ENCODE measurements around the gene KDM5B. TPM values are rescaled to one million over a fixed set of nuclear protein-coding genes. Genes with fewer than 3 reads are reported as not detected.
"Not testable (repeated sequence)": the region's sequence is repeated elsewhere in the genome, so short reads cannot be mapped to it uniquely, and the experiment has no call there.

The KDM5B gene
- total RNA-seq, 1 experiment from 2014 or later = 83.6 TPM

GRCh38 chr1:202831906-202832305 lies 23.7 kb upstream of the KDM5B start:
- ATAC-seq = no peak

GRCh38 chr1:202829223-202829622 lies 21.0 kb upstream of the KDM5B start:
- H3K36me3 ChIP-seq (ENCODE audit: control insufficient read depth, insufficient read depth, low read length); CTCF ChIA-PET; POLR2A ChIA-PET; in situ Hi-C loops (cut with HindIII; ENCODE audit: low pct_unique_long_range_greater_than_20kb, low sequenced_read_pairs); H3K27ac ChIP-seq (ENCODE audit: low read length); H3K4me1 ChIP-seq (ENCODE audit: control insufficient read depth, insufficient read depth, low read length); DNase-seq (ENCODE audit: low read depth, low spot score); H3K4me3 ChIP-seq (ENCODE audit: low read depth in 2 of 2, low read length in 2 of 2); ATAC-seq; intact Hi-C loops (cut with micrococcal nuclease; ENCODE audit: unreplicated experiment); BruUV-seq (replicated peaks); H3K9me3 ChIP-seq (ENCODE audit: control insufficient read depth, insufficient read depth, low read depth, low read length); H3K27me3 ChIP-seq (ENCODE audit: control insufficient read depth, insufficient read depth, low read length): not testable (repeated sequence)

More at GRCh38 chr1:202831906-202832305, 23.7 kb upstream of the KDM5B start:
- 0 out of 2 replicates have a peak, but pooled peaks cover under 1% of the 10 kb centered on the region for H3K27me3 ChIP-seq (ENCODE audit: control insufficient read depth, insufficient read depth, low read length)
- TF ChIP-seq REST (IDR thresholded peaks at IDR 0.05; ENCODE audit: insufficient read depth in 1 of 2, low read depth in 2 of 2, low read length in 1 of 2) = no peak
- TF ChIP-seq TCF7L2 (IDR thresholded peaks at IDR 0.05; ENCODE audit: low read depth, low read length) = no peak
- no peak for TF ChIP-seq CTCF (IDR thresholded peaks at IDR 0.05)
- TF ChIP-seq POLR2AphosphoS5 (IDR thresholded peaks at IDR 0.05; ENCODE audit: low read depth, low read length) = no peak
- TF ChIP-seq SIN3A (IDR thresholded peaks at IDR 0.05; ENCODE audit: borderline replicate concordance, insufficient read depth, low read depth, low read length) = no peak
- H3K4me1 ChIP-seq (ENCODE audit: control insufficient read depth, insufficient read depth, low read length) = no peaks in the 10 kb centered on the region
- H3K9me3 ChIP-seq (ENCODE audit: control insufficient read depth, insufficient read depth, low read depth, low read length) = no peaks in the 10 kb centered on the region
- H3K4me3 ChIP-seq (ENCODE audit: low read depth in 2 of 2, low read length in 2 of 2) = no peak overlapping the region
- in situ Hi-C loops (cut with HindIII; ENCODE audit: low pct_unique_long_range_greater_than_20kb, low sequenced_read_pairs) (no loop called here), intact Hi-C loops (cut with micrococcal nuclease; ENCODE audit: unreplicated experiment) (no loop called here)
- no peaks in the 10 kb centered on the region for H3K36me3 ChIP-seq (ENCODE audit: control insufficient read depth, insufficient read depth, low read length)
- BruUV-seq (replicated peaks) = no TSS peak
- ChIA-PET POLR2A (interaction anchor here (0.7 kb wide), 1 partner anchor 412 kb away, joined by 4 read pairs; no protein-coding TSS in a partner anchor), CTCF (no interaction called here)
- no peak for DNase-seq (ENCODE audit: low read depth, low spot score)
- no peak overlapping the region for H3K27ac ChIP-seq (ENCODE audit: low read length)

- no TSS peak for BruUV-seq (replicated peaks)
- intact Hi-C loops (cut with micrococcal nuclease; ENCODE audit: unreplicated experiment) (no loop called here), in situ Hi-C loops (cut with HindIII; ENCODE audit: low pct_unique_long_range_greater_than_20kb, low sequenced_read_pairs) (no loop called here)
- H3K4me1 ChIP-seq (ENCODE audit: control insufficient read depth, insufficient read depth, low read length) = no peaks in the 10 kb centered on the region
- no peak overlapping the region for H3K4me3 ChIP-seq (ENCODE audit: low read depth in 2 of 2, low read length in 2 of 2)
- H3K27me3 ChIP-seq (ENCODE audit: control insufficient read depth, insufficient read depth, low read length) = no peaks in the 10 kb centered on the region
- POLR2A ChIA-PET = no interaction called here
- TF ChIP-seq REST (IDR thresholded peaks at IDR 0.05; ENCODE audit: insufficient read depth in 1 of 2, low read depth in 2 of 2, low read length in 1 of 2) = no peak
- TF ChIP-seq SIN3A (IDR thresholded peaks at IDR 0.05; ENCODE audit: borderline replicate concordance, insufficient read depth, low read depth, low read length) = no peak
- TF ChIP-seq POLR2AphosphoS5 (IDR thresholded peaks at IDR 0.05; ENCODE audit: low read depth, low read length) = no peak
- TF ChIP-seq TCF7L2 (IDR thresholded peaks at IDR 0.05; ENCODE audit: low read depth, low read length) = no peak
- TF ChIP-seq CTCF (IDR thresholded peaks at IDR 0.05) = no peak
- ATAC-seq (no peak), DNase-seq (ENCODE audit: low read depth, low spot score) (no peak)
- H3K27ac ChIP-seq (ENCODE audit: low read length) = no peak overlapping the region
- CTCF ChIA-PET = no interaction called here
- H3K9me3 ChIP-seq (ENCODE audit: control insufficient read depth, insufficient read depth, low read depth, low read length) = no peaks in the 10 kb centered on the region
- H3K36me3 ChIP-seq (ENCODE audit: control insufficient read depth, insufficient read depth, low read length) = no peaks in the 10 kb centered on the region
These were observed 17.5 kb upstream of the KDM5B start for GRCh38 chr1:202825748-202826147.

All from Panc1 (cell line).